Keratinocyte (primary cell): ENCODE results near the gene SMCO3. TPM values are rescaled to one million over a fixed set of nuclear protein-coding genes. Genes with fewer than 3 reads are reported as not detected.

Experiments used
- DNase-seq: peaks from one replicate; pipeline ENCODE4 v3.0.0-alpha.2; 2011; ENCODE audit warnings: low read depth, missing footprints, low spot score
- FAIRE-seq: peaks from 2 replicates; lab custom pipeline; 2011; peaks lifted over from hg19 to GRCh38; lab: Jason Lieb, UNC
- H2AFZ ChIP-seq: 2 replicates; pipeline ENCODE4 v1.6.0; 2012; ENCODE audit warnings: low read length, control low read depth, inconsistent platforms; ENCODE audit not compliant: control insufficient read depth
- H3K27ac ChIP-seq: 2 replicates; pipeline ENCODE4 v1.5.1; 2011; ENCODE audit warnings: low read length; ENCODE audit not compliant: control insufficient read depth, insufficient read depth
- H3K27me3 ChIP-seq: 3 replicates; pipeline ENCODE4 v1.6.0; 2011; ENCODE audit warnings: low read length; ENCODE audit not compliant: control insufficient read depth, insufficient read depth; ENCODE audit errors: extremely low read depth
- H3K36me3 ChIP-seq, 2 experiments: 2 replicates in 1 of 2; 3 replicates in 1 of 2; pipeline ENCODE4 v1.5.1; 2011; ENCODE audit warnings: low read length in 2 of 2, mild to moderate bottlenecking in 1 of 2; ENCODE audit not compliant: control insufficient read depth in 2 of 2, insufficient read depth in 2 of 2; ENCODE audit errors: extremely low read depth in 1 of 2
- H3K4me1 ChIP-seq: 3 replicates; pipeline ENCODE4 v1.5.1; 2011; ENCODE audit warnings: low read length; ENCODE audit not compliant: control insufficient read depth, insufficient read depth; ENCODE audit errors: extremely low read depth
- H3K4me2 ChIP-seq: 3 replicates; pipeline ENCODE4 v1.6.0; 2011; ENCODE audit warnings: low read depth, low read length; ENCODE audit not compliant: control insufficient read depth, insufficient read depth; ENCODE audit errors: extremely low read depth
- H3K4me3 ChIP-seq, 3 experiments: fragments of 200-600 bp in 1 of 3; sonication (generic) in 1 of 3; 2 replicates in 2 of 3; 3 replicates in 1 of 3; pipeline ENCODE4 v1.5.1; 2011 to 2016; ENCODE audit warnings: low read length in 3 of 3, mild to moderate bottlenecking in 3 of 3, control low read depth in 2 of 3, inconsistent platforms in 1 of 3, low read depth in 1 of 3, mixed read lengths in 1 of 3, mixed run types in 1 of 3, moderate library complexity in 1 of 3; ENCODE audit not compliant: control insufficient read depth in 2 of 3, insufficient read depth in 2 of 3; ENCODE audit errors: extremely low read depth in 1 of 3
- H3K79me2 ChIP-seq: 2 replicates; pipeline ENCODE4 v1.6.0; 2012; ENCODE audit warnings: low read length; ENCODE audit not compliant: control insufficient read depth, insufficient read depth
- H3K9ac ChIP-seq: 3 replicates; pipeline ENCODE4 v1.6.0; 2011; ENCODE audit warnings: low read length; ENCODE audit not compliant: control insufficient read depth, insufficient read depth; ENCODE audit errors: extremely low read depth
- H3K9me1 ChIP-seq: 3 replicates; pipeline ENCODE4 v1.6.0; 2011; ENCODE audit warnings: low read length; ENCODE audit not compliant: control insufficient read depth, insufficient read depth; ENCODE audit errors: extremely low read depth
- H3K9me3 ChIP-seq: 2 replicates; pipeline ENCODE4 v1.5.1; 2012; ENCODE audit warnings: low read depth, low read length; ENCODE audit not compliant: control insufficient read depth
- H4K20me1 ChIP-seq: 3 replicates; pipeline ENCODE4 v1.6.0; 2011; ENCODE audit warnings: low read length; ENCODE audit not compliant: control insufficient read depth, insufficient read depth; ENCODE audit errors: extremely low read depth
- EZH2 ChIP-seq: IDR thresholded peaks from one replicate; pipeline ENCODE4 v1.6.1; 2012; ENCODE audit warnings: inconsistent platforms, mild to moderate bottlenecking, low read length, moderate library complexity
- dilution Hi-C: fragments of 300-500 bp; cut with MboI; formaldehyde crosslinking; loops from one replicate; pipeline ENCODE4 v1.7.0; 2020; ENCODE audit warnings: low sequenced_read_pairs; ENCODE audit not compliant: extremely low pct_ligation_motif_present
- polyA plus RNA-seq, 5 experiments: library from polyadenylated mRNA; depleted of rRNA in 3 of 5; stranded (reverse) in 3 of 5; stranded (forward) in 1 of 5; unstranded in 1 of 5; fragments of >200 nt; gene quantifications; 1 replicate in 1 of 5; 2 replicates in 3 of 5; 3 replicates in 1 of 5; pipeline versions ENCODE4 v1.2.1 to v1.2.3, GENCODE V29; 2011 to 2012; ENCODE audit warnings: missing spikeins in 2 of 5, low read depth in 1 of 5, low replicate concordance in 1 of 5
- TF ChIP-seq, protein P1 (sequence below), 3 experiments: IDR thresholded peaks in 1 of 3; conservative IDR thresholded peaks in 1 of 3; optimal IDR thresholded peaks in 1 of 3; 2 replicates in 2 of 3; 3 replicates in 1 of 3; pipeline versions ENCODE3 to v1.5.1; 2011; ENCODE audit warnings: low read length in 3 of 3, mild to moderate bottlenecking in 3 of 3, moderate library complexity in 2 of 3, control low read depth in 1 of 3, inconsistent platforms in 1 of 3; ENCODE audit not compliant: insufficient read depth in 2 of 3; ENCODE audit errors: extremely low read depth in 1 of 3

The SMCO3 gene
- polyA plus RNA-seq, 1 donor (not counting 4 experiments of a cell fraction or from before 2014, with no cell fraction given) = not detected

DNA sequence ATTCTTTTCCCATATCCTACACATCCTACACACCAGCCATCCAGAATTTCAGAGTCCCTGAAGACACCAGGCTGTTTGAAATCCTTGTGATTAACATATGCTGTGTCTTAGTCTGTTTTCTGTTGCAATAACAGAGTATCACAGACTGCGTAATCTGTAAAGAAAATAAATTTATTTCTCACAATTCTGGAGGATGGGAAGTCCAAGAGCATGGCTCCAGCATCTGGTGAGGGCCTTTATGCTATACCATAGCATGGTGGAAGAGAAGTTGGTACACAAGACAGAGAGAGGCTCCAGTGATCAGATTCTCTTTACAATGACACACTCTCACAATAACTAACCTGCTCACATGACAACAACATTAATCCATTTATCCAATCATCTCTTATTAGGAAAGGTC is 25.3 kb upstream of the SMCO3 start:
- H3K9ac ChIP-seq = no peak overlapping the region
- TF ChIP-seq, protein P1, sequence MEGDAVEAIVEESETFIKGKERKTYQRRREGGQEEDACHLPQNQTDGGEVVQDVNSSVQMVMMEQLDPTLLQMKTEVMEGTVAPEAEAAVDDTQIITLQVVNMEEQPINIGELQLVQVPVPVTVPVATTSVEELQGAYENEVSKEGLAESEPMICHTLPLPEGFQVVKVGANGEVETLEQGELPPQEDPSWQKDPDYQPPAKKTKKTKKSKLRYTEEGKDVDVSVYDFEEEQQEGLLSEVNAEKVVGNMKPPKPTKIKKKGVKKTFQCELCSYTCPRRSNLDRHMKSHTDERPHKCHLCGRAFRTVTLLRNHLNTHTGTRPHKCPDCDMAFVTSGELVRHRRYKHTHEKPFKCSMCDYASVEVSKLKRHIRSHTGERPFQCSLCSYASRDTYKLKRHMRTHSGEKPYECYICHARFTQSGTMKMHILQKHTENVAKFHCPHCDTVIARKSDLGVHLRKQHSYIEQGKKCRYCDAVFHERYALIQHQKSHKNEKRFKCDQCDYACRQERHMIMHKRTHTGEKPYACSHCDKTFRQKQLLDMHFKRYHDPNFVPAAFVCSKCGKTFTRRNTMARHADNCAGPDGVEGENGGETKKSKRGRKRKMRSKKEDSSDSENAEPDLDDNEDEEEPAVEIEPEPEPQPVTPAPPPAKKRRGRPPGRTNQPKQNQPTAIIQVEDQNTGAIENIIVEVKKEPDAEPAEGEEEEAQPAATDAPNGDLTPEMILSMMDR (optimal IDR thresholded peaks at IDR 0.05 in 1 of 3, IDR thresholded peaks at IDR 0.05 in 1 of 3, conservative IDR thresholded peaks at IDR 0.05 in 1 of 3; ENCODE audit: extremely low read depth in 1 of 3, insufficient read depth in 2 of 3, low read length in 3 of 3) = no peak
- no peak for TF ChIP-seq EZH2
- FAIRE-seq (no peak), DNase-seq (no peak)
- peaks cover 23% of the 10 kb centered on the region for H3K4me1 ChIP-seq
- H3K4me3 ChIP-seq = no peak overlapping the region
- H3K36me3 ChIP-seq = no peaks in the 10 kb centered on the region
- no peaks in the 10 kb centered on the region for H4K20me1 ChIP-seq
- H3K27me3 ChIP-seq = no peaks in the 10 kb centered on the region
- H3K27ac ChIP-seq = no peak overlapping the region
- H3K79me2 ChIP-seq = no peaks in the 10 kb centered on the region
- H3K9me3 ChIP-seq = no peaks in the 10 kb centered on the region
- H2AFZ ChIP-seq = no peak overlapping the region
- dilution Hi-C loops = no loop called here
- no peaks in the 10 kb centered on the region for H3K9me1 ChIP-seq
- no peak overlapping the region for H3K4me2 ChIP-seq

DNA sequence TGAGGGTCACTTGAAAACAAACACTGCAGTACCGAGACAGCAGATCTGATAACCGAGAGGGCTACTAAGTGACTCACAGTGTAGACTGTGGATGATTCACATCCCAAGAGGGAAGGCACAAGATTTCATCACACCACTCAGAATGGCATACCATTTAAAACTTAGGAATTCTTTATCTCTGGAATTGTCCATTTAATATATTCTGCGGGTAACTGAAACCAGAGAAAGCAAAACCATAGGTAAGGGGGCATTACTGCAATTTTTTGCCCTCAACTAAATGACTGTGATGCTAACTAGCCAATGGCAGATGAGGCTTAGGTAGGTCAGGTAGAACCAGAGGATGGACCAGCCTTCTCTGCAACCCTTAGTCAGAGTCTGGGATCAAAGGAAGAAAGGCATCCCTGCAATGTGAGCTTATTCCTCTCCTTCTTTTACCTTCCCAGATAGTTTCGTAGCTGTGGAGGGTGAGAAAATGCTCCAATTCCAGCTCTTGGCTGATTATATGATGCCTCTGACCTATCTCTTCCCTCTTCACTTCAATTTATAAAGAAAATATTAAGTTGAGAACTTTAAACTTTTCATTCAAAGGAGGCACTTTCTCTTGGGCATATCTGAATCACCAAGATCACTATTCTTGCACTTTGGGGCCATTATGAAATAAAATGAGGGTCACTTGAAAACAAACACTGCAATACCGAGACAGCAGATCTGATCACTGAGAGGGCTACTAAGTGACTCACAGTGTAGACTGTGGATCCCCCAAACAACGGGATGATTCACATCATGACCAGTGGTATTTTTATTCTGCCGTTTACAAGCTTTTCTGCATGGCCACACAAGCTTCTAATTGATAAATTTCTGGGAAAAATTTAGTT is 22.6 kb upstream of the SMCO3 start:
- Histone ChIP-seq H3K79me2 (no peaks in the 10 kb centered on the region), H3K4me1 (peaks cover 14% of the 10 kb centered on the region), H3K27ac (peak overlapping the region; percentile 65), H3K4me3 (no peak overlapping the region), H3K36me3 (no peaks in the 10 kb centered on the region), H3K4me2 (peak overlapping the region; percentile 75), H3K27me3 (no peaks in the 10 kb centered on the region), H3K9me1 (no peaks in the 10 kb centered on the region), H2AFZ (peak overlapping the region; percentile 30), H3K9me3 (no peaks in the 10 kb centered on the region), H3K9ac (no peak overlapping the region), H4K20me1 (no peaks in the 10 kb centered on the region)
- DNase-seq = no peak
- dilution Hi-C loops = no loop called here
- TF ChIP-seq EZH2 = no peak
- TF ChIP-seq, protein P1 (optimal IDR thresholded peaks at IDR 0.05 in 1 of 3, IDR thresholded peaks at IDR 0.05 in 1 of 3, conservative IDR thresholded peaks at IDR 0.05 in 1 of 3; ENCODE audit: extremely low read depth in 1 of 3, insufficient read depth in 2 of 3, low read length in 3 of 3) = no peak
- FAIRE-seq = peak; percentile 93
